CD4-positive, alpha-beta T cell treated with Interleukin-17A for 1 hour (primary cell): ENCODE data around the gene VEZF1.

Experiments used
- DNase-seq: peaks from one replicate; pipeline ENCODE4 v3.0.0-alpha.2; 2020

The VEZF1 gene

GRCh38 chr17:57948555-57949420 lies 39.3 kb downstream of the VEZF1 start:
- DNase-seq, result no peak

DNA sequence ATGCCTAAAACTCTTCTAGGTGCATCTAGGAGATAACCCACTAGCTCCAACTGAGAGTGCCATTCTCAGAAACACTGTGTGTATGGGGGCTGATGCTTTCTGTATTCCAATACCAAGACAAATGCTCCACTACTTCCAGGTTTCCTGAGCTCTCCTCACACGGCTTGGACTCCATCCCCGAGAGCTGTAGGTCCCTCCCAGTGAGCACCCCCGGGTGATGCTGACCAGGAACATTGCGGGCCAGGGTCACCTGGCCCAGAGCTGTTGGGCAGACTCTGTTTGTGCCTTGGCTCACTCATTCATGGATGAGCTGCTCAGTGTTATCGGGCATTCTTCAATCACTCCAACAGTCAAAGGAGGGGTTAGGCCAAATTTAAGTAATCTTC lies 39.9 kb downstream of the VEZF1 start:
- DNase-seq, result no peak

DNA sequence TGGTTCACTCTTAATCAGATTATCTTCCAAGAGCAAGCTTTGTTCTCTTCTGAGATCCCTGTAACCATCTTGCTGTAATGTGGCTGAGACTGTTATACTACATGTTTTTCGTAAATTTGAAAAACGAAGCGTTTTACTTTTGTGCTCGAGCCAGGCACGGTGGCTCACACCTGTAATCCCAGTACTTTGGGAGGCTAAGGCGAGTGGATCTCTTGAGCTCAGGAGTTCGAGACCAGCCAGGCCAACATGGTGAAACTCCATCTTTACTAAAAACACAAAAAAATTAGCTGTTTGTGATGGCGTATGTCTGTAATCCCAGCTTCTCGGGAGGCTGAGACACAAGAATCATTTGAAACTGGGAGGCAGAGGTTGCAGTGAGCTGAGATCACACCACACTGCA lies 40.7 kb downstream of the VEZF1 start:
- no peak for DNase-seq

DNA sequence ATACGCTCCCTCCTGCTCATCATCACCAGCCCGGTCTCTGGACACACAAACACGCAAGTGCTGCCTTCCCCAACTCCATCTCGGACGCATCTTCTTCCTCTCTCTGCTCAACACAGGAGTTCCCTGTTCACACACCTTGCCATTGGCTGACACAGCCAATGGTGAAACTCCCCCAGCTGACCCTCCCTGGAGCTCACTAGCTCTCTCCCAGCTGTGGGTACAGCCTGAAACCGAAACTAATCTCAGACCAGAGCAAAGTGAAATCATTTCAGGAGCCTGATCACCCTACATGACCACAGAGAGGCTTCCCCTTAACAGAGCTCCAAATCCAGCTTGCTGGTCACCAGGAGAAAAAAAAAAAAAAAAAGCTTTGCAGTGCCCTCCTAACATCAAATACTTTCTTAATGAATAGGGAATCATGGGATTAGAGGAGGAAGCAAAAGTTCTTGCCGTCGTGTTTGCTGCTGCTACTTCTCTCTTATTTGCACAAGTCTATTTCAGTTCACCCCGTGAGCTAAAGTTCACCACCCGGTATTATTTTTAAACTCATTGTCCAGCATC lies 41.2 kb downstream of the VEZF1 start:
- peak; percentile 60 for DNase-seq

- DNase-seq, result no peak
Measured at GRCh38 chr17:57945996-57946797, 41.9 kb downstream of the VEZF1 start.

GRCh38 chr17:57944908-57945307 lies 43.1 kb downstream of the VEZF1 start:
- DNase-seq, result no peak

DNA sequence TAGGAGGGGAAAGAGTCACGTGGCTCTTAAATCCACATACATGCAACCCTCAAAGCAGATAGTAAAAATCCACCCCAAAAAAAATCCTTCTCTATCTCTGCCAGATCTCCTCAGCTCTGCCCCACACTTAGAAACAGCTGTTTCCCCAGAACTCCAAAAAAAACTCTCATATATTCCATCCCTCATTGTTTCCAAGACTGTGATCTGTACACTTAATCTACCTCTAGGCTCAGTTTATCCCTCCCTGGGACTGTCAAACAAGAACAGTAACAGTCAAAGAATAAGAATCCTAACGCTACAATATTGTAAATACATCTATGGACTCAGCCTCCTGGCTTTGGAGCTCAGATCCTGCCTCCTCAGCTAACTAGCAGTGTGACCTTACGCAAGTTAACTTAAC lies 44.4 kb downstream of the VEZF1 start:
- DNase-seq, result no peak

DNA sequence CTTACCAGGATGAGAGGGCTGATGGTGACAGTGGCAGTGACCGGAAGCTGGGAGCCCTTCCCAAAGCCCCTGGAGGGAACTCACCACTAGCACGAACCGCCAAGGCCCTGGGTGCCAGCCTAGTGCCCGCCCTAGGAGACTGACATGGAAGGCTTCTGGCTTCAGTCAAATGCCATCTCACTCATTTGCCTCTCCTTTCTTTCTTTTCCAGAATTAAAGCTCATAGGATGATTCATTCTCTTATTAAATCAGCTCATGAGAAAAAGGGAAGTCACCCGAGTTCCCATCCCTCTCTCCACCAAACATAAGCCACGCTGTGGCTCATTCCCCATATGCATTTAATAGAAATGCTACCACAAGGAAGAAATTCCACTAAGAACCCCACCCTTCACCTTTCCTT lies 44.9 kb downstream of the VEZF1 start:
- no peak for DNase-seq

- DNase-seq, result no peak
Measured at GRCh38 chr17:57941384-57942370, 46.4 kb downstream of the VEZF1 start.

GRCh38 chr17:57940653-57941329 lies 47.3 kb downstream of the VEZF1 start:
- DNase-seq, result no peak

- DNase-seq, result no peak
Measured at GRCh38 chr17:57940231-57940630, 47.8 kb downstream of the VEZF1 start.

GRCh38 chr17:57939797-57940196 lies 48.3 kb downstream of the VEZF1 start:
- peak; percentile 23 for DNase-seq

DNA sequence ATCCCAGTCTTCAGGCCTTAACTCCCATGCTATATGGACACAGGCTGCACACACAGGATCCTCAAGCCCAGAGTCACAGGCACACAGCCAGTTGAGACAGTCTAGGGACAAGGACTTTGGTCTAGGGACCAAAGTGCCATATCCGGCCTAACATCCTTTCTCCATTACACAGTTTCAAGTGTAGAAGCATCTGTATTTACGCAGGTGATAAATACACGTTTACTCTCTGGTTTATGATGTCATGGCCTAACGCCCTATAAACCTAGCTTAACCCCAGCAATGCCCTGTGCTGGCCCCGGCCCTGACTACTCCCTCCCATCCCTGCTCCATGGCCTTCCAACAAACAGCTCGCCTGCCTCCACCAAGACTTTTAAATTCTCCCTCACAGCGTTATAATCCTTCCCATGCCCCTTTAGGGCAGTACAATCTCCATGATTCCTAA lies 50.0 kb downstream of the VEZF1 start:
- no peak for DNase-seq

GRCh38 chr17:57937492-57937891 lies 50.6 kb downstream of the VEZF1 start:
- DNase-seq, result no peak

DNA sequence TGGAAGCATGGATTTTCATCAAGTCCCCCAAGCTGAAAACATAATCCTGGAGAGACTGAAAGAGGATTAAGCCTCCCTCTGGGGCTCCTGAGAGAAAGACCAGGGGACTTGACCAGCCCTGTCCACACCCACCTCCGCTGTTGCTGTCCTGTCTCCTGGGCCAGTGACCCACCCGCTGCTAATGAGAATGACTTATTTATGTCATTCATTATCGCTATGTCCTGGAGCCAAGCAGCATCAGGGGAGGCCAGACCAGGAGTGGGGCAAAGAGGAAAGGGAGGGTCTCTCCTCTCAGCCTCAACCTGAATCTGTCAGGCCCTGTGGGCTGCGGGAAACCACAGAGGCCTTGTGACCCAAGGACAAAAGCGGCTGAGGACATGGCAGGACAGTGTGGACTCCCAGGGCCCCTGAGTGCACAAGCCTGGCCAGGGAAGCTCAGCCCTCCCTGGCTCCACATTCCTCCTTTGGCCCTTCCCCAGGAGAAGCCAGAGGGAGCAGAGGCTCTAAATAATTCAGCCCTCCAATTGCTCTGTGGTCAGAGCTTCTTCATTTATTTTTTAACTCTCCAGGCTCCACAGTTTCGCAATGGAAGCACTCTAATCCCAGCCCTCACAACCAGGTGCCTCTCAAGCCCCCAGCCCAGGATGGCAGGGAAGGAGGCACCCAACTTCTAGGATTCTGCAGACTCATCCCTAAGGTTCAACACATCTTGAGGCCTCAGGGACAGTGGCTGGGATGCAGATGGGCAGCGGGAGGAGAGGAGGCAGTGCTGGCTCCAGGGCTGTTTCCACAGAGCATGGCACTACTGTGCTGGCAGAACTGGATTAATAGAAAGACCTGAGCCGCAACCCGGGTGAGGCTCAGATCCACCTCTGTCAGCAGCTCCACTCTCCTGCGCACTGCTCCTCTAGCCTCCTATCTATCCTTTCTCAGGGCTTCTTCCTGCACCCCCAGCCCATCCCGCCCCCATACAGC lies 51.9 kb downstream of the VEZF1 start:
- DNase-seq, result no peak

- DNase-seq, result no peak
Measured at GRCh38 chr17:57931488-57932137, 56.4 kb downstream of the VEZF1 start.

DNA sequence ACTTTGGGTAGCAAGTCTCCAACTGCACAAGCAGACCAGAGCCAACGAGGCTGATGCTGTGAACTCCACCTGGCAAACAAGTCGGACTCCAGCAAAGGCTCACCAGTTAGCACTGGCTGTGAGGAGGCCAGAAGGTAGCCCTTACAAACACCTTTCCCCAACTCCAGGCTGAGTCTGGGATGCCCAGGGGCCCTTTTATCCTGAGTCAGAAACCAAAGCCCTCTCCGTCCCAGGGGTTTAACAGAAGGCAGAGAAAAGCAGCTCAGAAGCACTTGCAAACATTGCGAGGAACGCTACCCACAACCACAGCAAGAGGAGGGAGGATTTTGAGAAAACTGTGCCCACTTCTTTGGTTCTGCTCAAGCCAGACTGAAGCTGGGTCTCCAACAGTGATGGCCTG lies 57.8 kb downstream of the VEZF1 start:
- no peak for DNase-seq

GRCh38 chr17:57929386-57929785 lies 58.7 kb downstream of the VEZF1 start:
- no peak for DNase-seq

- DNase-seq, result no peak
Measured at GRCh38 chr17:57928928-57929327, 59.1 kb downstream of the VEZF1 start.
